ENCODE results near the gene ZNRD2. TPM values are rescaled to one million over a fixed set of nuclear protein-coding genes. Genes with fewer than 3 reads are reported as not detected.

Gene ZNRD2
- polyA plus RNA-seq, 1 experiment: 73.3 TPM

- no peak for DNase-seq (ENCODE audit: low read depth)
- no peak for TF ChIP-seq CTCF (IDR thresholded peaks at IDR 0.05; ENCODE audit: insufficient read depth, low read depth, low read length)
- ChIA-PET CTCF (interaction anchor here (0.7 kb wide), 1 partner anchor 11 kb away, joined by 4 read pairs; no protein-coding TSS in a partner anchor), POLR2A (no interaction called here)
- no peak overlapping the region for H3K4me3 ChIP-seq (ENCODE audit: low read depth, low read length)
- H3K36me3 ChIP-seq (ENCODE audit: control insufficient read depth, insufficient read depth, low read length): peaks cover 61% of the 10 kb centered on the region
- no peaks in the 10 kb centered on the region for H3K27me3 ChIP-seq (ENCODE audit: control insufficient read depth, insufficient read depth, low read length)
These were observed 51.2 kb downstream of the ZNRD2 start for GRCh38 chr11:65621460-65621859.

Small RNA genes within 50 kb of the gene (small RNA-seq; reads per million reads assigned to genes)
- gene AP001362.1 (ENCODE audit: insufficient read length, low read depth, low replicate concordance): not detected

Other genes starting within 250 kb of the ZNRD2 start
- gene DPF2, start 236.6 kb upstream of the ZNRD2 start, polyA plus RNA-seq (2011; rRNA removed): 29.5 and 45.2 TPM in 2 replicates
- 0.04 and 0.06 TPM in 2 replicates for gene TIGD3, start 215.7 kb upstream of the ZNRD2 start, polyA plus RNA-seq (2011; rRNA removed)
- gene SLC25A45, start 187.8 kb upstream of the ZNRD2 start, polyA plus RNA-seq (2011; rRNA removed): 1.1 and 2.1 TPM in 2 replicates
- 15.0 and 21.6 TPM in 2 replicates for gene FRMD8, start 183.8 kb upstream of the ZNRD2 start, polyA plus RNA-seq (2011; rRNA removed)
- gene NEAT1, start 147.7 kb upstream of the ZNRD2 start, polyA plus RNA-seq (2011; rRNA removed): 59.2 and 87.2 TPM in 2 replicates
- 924 and 1,611 TPM in 2 replicates for gene MALAT1, start 71.4 kb upstream of the ZNRD2 start, polyA plus RNA-seq (2011; rRNA removed)
- 81.7 and 134 TPM in 2 replicates for gene SCYL1, start 45.4 kb upstream of the ZNRD2 start, polyA plus RNA-seq (2011; rRNA removed)
- 37.9 and 77.7 TPM in 2 replicates for gene LTBP3, start 12.1 kb upstream of the ZNRD2 start, polyA plus RNA-seq (2011; rRNA removed)
- gene FAM89B, start 2.1 kb downstream of the ZNRD2 start, polyA plus RNA-seq (2011; rRNA removed): 38.2 and 56.9 TPM in 2 replicates
- gene EHBP1L1, start 5.6 kb downstream of the ZNRD2 start, polyA plus RNA-seq (2011; rRNA removed): 17.9 and 30.9 TPM in 2 replicates
- gene KCNK7, start 25.3 kb downstream of the ZNRD2 start, polyA plus RNA-seq (2011; rRNA removed): 0.06 and 0.07 TPM in 2 replicates
- 11.7 and 18.1 TPM in 2 replicates for gene MAP3K11, start 43.7 kb downstream of the ZNRD2 start, polyA plus RNA-seq (2011; rRNA removed)
- 9.8 and 19.7 TPM in 2 replicates for gene PCNX3, start 45.3 kb downstream of the ZNRD2 start, polyA plus RNA-seq (2011; rRNA removed)
- 13.4 and 21.6 TPM in 2 replicates for gene SIPA1, start 67.6 kb downstream of the ZNRD2 start, polyA plus RNA-seq (2011; rRNA removed)
- 27.6 and 46.2 TPM in 2 replicates for gene RELA, start 92.4 kb downstream of the ZNRD2 start, polyA plus RNA-seq (2011; rRNA removed)
- 31.4 and 50.9 TPM in 2 replicates for gene KAT5, start 141.8 kb downstream of the ZNRD2 start, polyA plus RNA-seq (2011; rRNA removed)
- gene RNASEH2C, start 150.3 kb downstream of the ZNRD2 start, polyA plus RNA-seq (2011; rRNA removed): 28.0 and 33.9 TPM in 2 replicates
- gene AP5B1, start 210.5 kb downstream of the ZNRD2 start, polyA plus RNA-seq (2011; rRNA removed): 4.6 and 7.5 TPM in 2 replicates
- gene OVOL1, start 216.6 kb downstream of the ZNRD2 start, polyA plus RNA-seq (2011; rRNA removed): not detected in 2 replicates

Measured in BJ (cell line).